Caco-2 (cell line): ENCODE measurements around the gene ADGRF1. TPM values are rescaled to one million over a fixed set of nuclear protein-coding genes. Genes with fewer than 3 reads are reported as not detected.

Source experiments
- BruUV-seq: library from RNA; stranded (reverse); fragments of 400-500 nt; replicated peaks from 2 replicates; lab custom pipeline; 2021; lab: Mats Ljungman, UMichigan
- CTCF ChIA-PET: fragments of 300-600 bp; sonication (Branson Sonifier 250); formaldehyde crosslinking; loops from one replicate; lab custom pipeline; 2022; ENCODE audit warnings: antibody characterized with exemption; lab: Charles Lee
- POLR2A ChIA-PET: fragments of 300-600 bp; sonication (Branson Sonifier 250); formaldehyde crosslinking; loops from one replicate; lab custom pipeline; 2022; ENCODE audit warnings: antibody characterized with exemption; lab: Charles Lee
- DNase-seq, 2 experiments: peaks; one replicate each; pipeline versions ENCODE4 v3.0.0 to v3.0.0-alpha.2; 2020 to 2022
- H3K27me3 ChIP-seq: replicated peaks from 2 replicates; pipeline ENCODE4 v1.6.0; 2011; ENCODE audit warnings: low read length; ENCODE audit not compliant: control insufficient read depth, insufficient read depth
- H3K36me3 ChIP-seq: 2 replicates; pipeline ENCODE4 v1.5.1; 2011; ENCODE audit warnings: low read length; ENCODE audit not compliant: control insufficient read depth, insufficient read depth
- H3K4me1 ChIP-seq: fragments of 250-450 bp; sonication (Bioruptor Pico); 2 replicates; pipeline ENCODE4 v1.5.1; 2020; ENCODE audit warnings: mild to moderate bottlenecking
- H3K4me3 ChIP-seq: 2 replicates; pipeline ENCODE4 v1.5.1; 2011; ENCODE audit warnings: low read depth, mild to moderate bottlenecking, control low read depth, low read length
- H3K9me3 ChIP-seq: fragments of 250-450 bp; sonication (Bioruptor Pico); 2 replicates; pipeline ENCODE4 v1.5.1; 2020; ENCODE audit warnings: mild to moderate bottlenecking, moderate library complexity
- H3K27ac Mint-ChIP-seq: one replicate; pipeline ENCODE4 v1.8.0; 2022; ENCODE audit warnings: mixed read lengths; ENCODE audit not compliant: unreplicated experiment
- H3K27me3 Mint-ChIP-seq: one replicate; pipeline ENCODE4 v1.8.0; 2022; ENCODE audit warnings: mixed read lengths; ENCODE audit not compliant: insufficient read depth, unreplicated experiment
- H3K36me3 Mint-ChIP-seq: one replicate; pipeline ENCODE4 v1.8.0; 2022; ENCODE audit warnings: mild to moderate bottlenecking, mixed read lengths; ENCODE audit not compliant: insufficient read depth, unreplicated experiment
- H3K4me1 Mint-ChIP-seq: one replicate; pipeline ENCODE4 v1.8.0; 2022; ENCODE audit warnings: low read depth, mixed read lengths; ENCODE audit not compliant: unreplicated experiment
- H3K4me3 Mint-ChIP-seq: one replicate; pipeline ENCODE4 v1.8.0; 2022; ENCODE audit warnings: mild to moderate bottlenecking, moderate library complexity, mixed read lengths; ENCODE audit not compliant: unreplicated experiment
- H3K9me3 Mint-ChIP-seq: one replicate; pipeline ENCODE4 v1.8.0; 2022; ENCODE audit warnings: mixed read lengths; ENCODE audit not compliant: unreplicated experiment
- intact Hi-C: fragments of 100-400 bp; cut with micrococcal nuclease; formaldehyde crosslinking; loops from one replicate; pipeline ENCODE4 v1.10.0; 2022; ENCODE audit not compliant: unreplicated experiment
- total RNA-seq: library from RNA; stranded (reverse); gene quantifications from 2 replicates; pipeline ENCODE4 v1.2.3, GENCODE V29; 2022
- TF ChIP-seq, protein P1 (sequence below), 2 experiments: fragments of 200-600 bp in 1 of 2; IDR thresholded peaks; 1 replicate in 1 of 2; 2 replicates in 1 of 2; pipeline versions ENCODE4 v1.5.1 to v1.8.0; 2011 to 2022; ENCODE audit warnings: antibody characterized with exemption in 1 of 2, control low read depth in 1 of 2, inconsistent platforms in 1 of 2, low read depth in 1 of 2, low read length in 1 of 2, mild to moderate bottlenecking in 1 of 2, moderate library complexity in 1 of 2; ENCODE audit not compliant: insufficient read depth in 1 of 2, severe bottlenecking in 1 of 2, unreplicated experiment in 1 of 2

ADGRF1 gene
- total RNA-seq, 1 experiment from 2014 or later = 0.52 TPM

GRCh38 chr6:47044397-47044796 is 2.3 kb upstream of the ADGRF1 start:
- DNase-seq = no peak
- Mint-ChIP-seq H3K36me3 (no peaks in the 10 kb centered on the region), H3K27me3 (no peaks in the 10 kb centered on the region), H3K9me3 (no peaks in the 10 kb centered on the region), H3K4me1 (peaks cover 6% of the 10 kb centered on the region), H3K4me3 (no peak overlapping the region), H3K27ac (no peak overlapping the region)
- CTCF ChIA-PET = interaction anchor here (0.9 kb wide), 1 partner anchor 12 kb away, joined by 3 read pairs; no protein-coding TSS in a partner anchor
- H3K9me3 ChIP-seq = no peaks in the 10 kb centered on the region; the same call in 1 of the 2 replicates
- no peaks in the 10 kb centered on the region for H3K27me3 ChIP-seq
- BruUV-seq = no TSS peak
- TF ChIP-seq, protein P1, sequence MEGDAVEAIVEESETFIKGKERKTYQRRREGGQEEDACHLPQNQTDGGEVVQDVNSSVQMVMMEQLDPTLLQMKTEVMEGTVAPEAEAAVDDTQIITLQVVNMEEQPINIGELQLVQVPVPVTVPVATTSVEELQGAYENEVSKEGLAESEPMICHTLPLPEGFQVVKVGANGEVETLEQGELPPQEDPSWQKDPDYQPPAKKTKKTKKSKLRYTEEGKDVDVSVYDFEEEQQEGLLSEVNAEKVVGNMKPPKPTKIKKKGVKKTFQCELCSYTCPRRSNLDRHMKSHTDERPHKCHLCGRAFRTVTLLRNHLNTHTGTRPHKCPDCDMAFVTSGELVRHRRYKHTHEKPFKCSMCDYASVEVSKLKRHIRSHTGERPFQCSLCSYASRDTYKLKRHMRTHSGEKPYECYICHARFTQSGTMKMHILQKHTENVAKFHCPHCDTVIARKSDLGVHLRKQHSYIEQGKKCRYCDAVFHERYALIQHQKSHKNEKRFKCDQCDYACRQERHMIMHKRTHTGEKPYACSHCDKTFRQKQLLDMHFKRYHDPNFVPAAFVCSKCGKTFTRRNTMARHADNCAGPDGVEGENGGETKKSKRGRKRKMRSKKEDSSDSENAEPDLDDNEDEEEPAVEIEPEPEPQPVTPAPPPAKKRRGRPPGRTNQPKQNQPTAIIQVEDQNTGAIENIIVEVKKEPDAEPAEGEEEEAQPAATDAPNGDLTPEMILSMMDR (IDR thresholded peaks at IDR 0.05; ENCODE audit: insufficient read depth in 1 of 2, low read depth in 1 of 2, low read length in 1 of 2, severe bottlenecking in 1 of 2, unreplicated experiment in 1 of 2) = no peak
- no peaks in the 10 kb centered on the region for H3K36me3 ChIP-seq
- peaks cover 12% of the 10 kb centered on the region for H3K4me1 ChIP-seq
- POLR2A ChIA-PET = no interaction called here
- intact Hi-C loops = no loop called here
- H3K4me3 ChIP-seq = no peak overlapping the region

GRCh38 chr6:47043286-47043685 is 1.2 kb upstream of the ADGRF1 start:
- no peaks in the 10 kb centered on the region for H3K36me3 ChIP-seq
- H3K27me3 Mint-ChIP-seq = no peaks in the 10 kb centered on the region
- no peak overlapping the region for H3K4me3 ChIP-seq
- TF ChIP-seq, protein P1 (IDR thresholded peaks at IDR 0.05; ENCODE audit: insufficient read depth in 1 of 2, low read depth in 1 of 2, low read length in 1 of 2, severe bottlenecking in 1 of 2, unreplicated experiment in 1 of 2) = no peak
- DNase-seq = no peak
- no peaks in the 10 kb centered on the region; the same call in 1 of the 2 replicates for H3K9me3 ChIP-seq
- BruUV-seq = no TSS peak
- intact Hi-C loops = no loop called here
- H3K4me3 Mint-ChIP-seq = no peak overlapping the region
- CTCF ChIA-PET = interaction anchor here (0.9 kb wide), 1 partner anchor 194 kb away, joined by 3 read pairs; no protein-coding TSS in a partner anchor
- no peak overlapping the region for H3K27ac Mint-ChIP-seq
- H3K9me3 Mint-ChIP-seq = no peaks in the 10 kb centered on the region
- H3K36me3 Mint-ChIP-seq = no peaks in the 10 kb centered on the region
- H3K4me1 ChIP-seq = peaks cover 12% of the 10 kb centered on the region
- POLR2A ChIA-PET = no interaction called here
- H3K27me3 ChIP-seq = no peaks in the 10 kb centered on the region
- peaks cover 6% of the 10 kb centered on the region for H3K4me1 Mint-ChIP-seq

GRCh38 chr6:47041741-47042140 is 391 bp downstream of the ADGRF1 start:
- Mint-ChIP-seq H3K9me3 (no peaks in the 10 kb centered on the region), H3K4me1 (peaks cover 6% of the 10 kb centered on the region), H3K36me3 (no peaks in the 10 kb centered on the region), H3K4me3 (no peak overlapping the region), H3K27me3 (no peaks in the 10 kb centered on the region), H3K27ac (no peak overlapping the region)
- H3K27me3 ChIP-seq = no peaks in the 10 kb centered on the region
- no peaks in the 10 kb centered on the region for H3K36me3 ChIP-seq
- ChIA-PET POLR2A (no interaction called here), CTCF (no interaction called here)
- no peaks in the 10 kb centered on the region; the same call in 1 of the 2 replicates for H3K9me3 ChIP-seq
- no peak overlapping the region for H3K4me3 ChIP-seq
- TF ChIP-seq, protein P1 (IDR thresholded peaks at IDR 0.05; ENCODE audit: insufficient read depth in 1 of 2, low read depth in 1 of 2, low read length in 1 of 2, severe bottlenecking in 1 of 2, unreplicated experiment in 1 of 2) = no peak
- DNase-seq = no peak
- intact Hi-C loops = no loop called here
- H3K4me1 ChIP-seq = peaks cover 5% of the 10 kb centered on the region; the same call in 1 of the 2 replicates
- BruUV-seq = no TSS peak
